Measurements from ENCODE around the gene OR1J4.
"Not testable (repeated sequence)": the region's sequence is repeated elsewhere in the genome, so short reads cannot be mapped to it uniquely, and the experiment has no call there.

The OR1J4 gene, protein sequence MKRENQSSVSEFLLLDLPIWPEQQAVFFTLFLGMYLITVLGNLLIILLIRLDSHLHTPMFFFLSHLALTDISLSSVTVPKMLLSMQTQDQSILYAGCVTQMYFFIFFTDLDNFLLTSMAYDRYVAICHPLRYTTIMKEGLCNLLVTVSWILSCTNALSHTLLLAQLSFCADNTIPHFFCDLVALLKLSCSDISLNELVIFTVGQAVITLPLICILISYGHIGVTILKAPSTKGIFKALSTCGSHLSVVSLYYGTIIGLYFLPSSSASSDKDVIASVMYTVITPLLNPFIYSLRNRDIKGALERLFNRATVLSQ

DNA sequence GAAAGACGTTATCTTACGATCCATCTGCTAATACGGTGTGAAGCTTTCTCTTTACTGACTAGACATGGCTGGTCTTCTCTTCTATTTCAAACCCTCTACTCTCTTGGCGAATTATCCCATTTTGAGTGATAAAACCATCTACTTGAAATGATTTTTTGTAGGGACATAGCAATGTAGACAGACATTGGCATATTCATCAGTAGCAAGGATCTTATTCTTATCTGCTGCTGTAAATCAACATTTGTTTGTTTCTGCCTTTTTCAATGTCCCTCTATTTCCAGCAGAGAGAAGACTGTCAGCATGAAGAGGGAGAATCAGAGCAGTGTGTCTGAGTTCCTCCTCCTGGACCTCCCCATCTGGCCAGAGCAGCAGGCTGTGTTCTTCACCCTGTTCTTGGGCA, at the start of gene OR1J4:
Gene OR1J4 (plus strand): TSS at position 301 of the 400 bp plus-strand sequence. CDS start 0 bp downstream, at position 301.
- DNase-seq = no peak

DNA sequence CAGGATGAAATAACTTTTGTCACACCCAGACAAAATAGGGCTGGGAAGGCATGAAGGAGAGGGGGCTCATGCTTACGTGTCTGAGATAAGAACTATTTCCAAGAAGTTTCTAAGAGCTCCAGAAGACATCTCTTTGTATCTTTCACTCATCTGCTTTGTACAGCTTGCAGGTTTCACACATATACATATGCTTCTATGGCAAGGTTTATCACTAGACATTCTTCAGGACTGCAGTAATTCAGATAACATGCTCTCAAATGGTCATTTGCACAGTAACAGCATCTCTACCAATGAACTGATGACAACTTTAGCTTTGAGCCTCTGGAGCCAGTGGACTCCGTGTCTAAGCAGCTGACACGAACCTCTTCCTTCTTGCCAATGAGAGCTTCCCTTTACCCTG, 44.4 kb upstream of the OR1J4 start:
- no peak for DNase-seq

DNA sequence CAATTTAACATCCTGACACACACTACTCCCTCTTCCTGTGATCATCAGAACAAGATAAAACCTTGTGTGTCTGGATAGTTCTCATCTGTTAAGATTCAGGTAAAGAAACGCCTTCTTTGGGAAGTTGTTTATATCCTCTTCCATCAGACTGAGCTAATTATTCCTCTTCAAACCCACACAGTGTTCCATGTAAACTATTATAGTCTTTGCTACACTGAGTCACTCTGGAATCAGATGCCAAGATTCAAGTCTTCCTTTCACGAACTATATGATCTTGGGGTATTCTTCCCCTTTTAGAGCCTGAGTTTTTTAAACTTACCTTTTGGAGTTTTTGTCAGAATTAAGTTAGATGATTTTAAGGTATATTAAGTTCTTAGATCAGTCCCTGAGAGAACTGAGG, 43.2 kb upstream of the OR1J4 start:
- no peak for DNase-seq

DNA sequence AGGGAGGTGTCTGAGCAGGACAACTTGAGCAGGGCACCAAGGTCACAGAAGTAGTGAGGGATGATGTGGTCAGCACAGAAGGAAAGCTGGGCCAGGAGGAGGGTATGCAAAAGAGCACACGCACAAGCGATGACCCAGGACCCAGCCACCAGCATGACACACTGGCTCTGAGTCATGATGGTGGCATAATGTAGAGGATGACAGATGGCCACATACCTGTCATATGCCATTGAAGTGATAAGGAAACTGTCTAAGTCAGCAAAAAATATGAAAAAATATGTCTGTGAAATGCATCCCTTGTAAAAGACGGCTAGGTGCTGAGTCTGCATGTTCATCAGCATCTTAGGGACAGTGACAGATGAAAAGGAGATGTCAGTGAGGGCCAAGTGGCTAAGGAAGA, 41.6 kb upstream of the OR1J4 start:
- DNase-seq = no peak

DNA sequence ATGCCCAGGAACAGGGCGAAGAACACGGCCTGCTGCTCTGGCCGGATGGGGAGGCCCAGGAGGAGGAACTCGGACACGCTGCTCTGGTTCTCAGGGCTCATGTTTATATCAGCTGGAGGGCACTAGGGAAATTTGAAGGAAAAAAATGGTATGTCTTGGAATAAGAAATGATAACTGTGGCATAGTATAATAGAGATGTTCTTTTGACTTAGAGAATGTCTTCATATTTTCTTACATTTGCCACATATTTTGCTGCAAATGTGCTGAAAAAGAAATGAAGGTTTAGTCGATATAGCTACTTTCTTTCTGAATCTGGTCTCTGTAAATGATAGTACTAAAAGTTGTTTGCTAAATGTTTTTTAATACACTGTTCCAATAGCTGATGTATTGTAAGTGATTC, 41.1 kb upstream of the OR1J4 start, which contains the start of gene OR1J1:
Gene OR1J1 (minus strand): TSS at position 101 of the 400 bp plus-strand sequence. CDS start 0 bp downstream, at position 101.
- no peak for DNase-seq

DNA sequence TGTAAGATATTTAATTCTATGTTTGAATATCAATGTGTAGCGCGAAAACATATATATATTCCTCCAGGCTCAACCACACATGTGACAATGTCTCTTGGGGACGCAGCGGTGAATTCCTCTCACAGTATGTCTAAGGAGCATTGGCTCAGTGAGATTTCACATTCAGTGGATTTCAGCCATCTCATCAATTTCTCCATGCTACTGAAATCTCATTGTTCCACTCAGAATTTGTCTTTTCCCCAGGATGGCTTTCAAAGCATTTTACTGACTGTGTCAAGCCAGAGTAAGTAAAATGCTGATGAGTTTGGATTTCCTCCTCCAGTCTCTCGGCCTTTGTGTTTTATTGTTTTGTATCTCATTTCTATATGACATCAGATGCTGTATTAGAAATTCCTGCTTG, 39.9 kb upstream of the OR1J4 start:
- DNase-seq = no peak

DNA sequence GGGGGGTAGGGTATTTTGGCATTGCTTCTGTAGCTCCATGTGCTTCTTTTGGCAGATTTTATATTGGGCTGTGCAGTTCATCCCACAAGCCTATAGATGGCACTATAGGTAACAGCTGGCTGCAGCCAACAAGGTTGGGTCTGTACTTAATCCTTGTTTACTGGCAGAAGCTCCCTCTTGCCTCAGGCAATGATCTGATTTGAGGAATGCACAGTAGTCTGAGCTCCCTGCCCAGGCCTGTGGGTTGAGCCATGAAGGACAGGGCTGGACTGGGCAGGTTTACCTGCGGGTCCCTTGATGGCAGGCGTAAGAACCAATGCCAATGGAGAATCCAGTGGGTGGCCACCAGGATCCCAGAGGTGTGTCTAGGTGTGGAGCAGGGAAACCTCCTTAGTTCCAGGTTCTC, 20.1 kb upstream of the OR1J4 start:
- peak; percentile 35 to 44 for DNase-seq

DNA sequence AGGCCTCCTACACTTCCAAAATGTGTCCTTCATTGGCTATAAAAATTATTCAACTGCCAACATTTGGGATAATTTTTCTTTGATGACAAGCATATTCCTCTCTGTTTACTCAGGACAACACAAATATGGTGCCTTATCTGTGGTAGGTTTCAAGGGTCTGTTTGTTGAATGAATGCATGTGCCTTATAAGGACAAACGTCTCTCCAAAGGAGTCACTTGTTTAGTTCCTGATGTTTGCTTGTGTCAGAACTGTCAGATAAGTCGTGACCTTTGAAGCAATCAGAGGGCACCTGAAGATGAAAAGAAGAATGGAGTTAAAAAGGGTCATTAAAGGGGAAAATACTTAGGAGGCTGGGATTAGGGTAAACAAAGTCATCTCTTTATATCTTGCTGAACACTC, 12.0 kb upstream of the OR1J4 start:
- no peak for DNase-seq

DNA sequence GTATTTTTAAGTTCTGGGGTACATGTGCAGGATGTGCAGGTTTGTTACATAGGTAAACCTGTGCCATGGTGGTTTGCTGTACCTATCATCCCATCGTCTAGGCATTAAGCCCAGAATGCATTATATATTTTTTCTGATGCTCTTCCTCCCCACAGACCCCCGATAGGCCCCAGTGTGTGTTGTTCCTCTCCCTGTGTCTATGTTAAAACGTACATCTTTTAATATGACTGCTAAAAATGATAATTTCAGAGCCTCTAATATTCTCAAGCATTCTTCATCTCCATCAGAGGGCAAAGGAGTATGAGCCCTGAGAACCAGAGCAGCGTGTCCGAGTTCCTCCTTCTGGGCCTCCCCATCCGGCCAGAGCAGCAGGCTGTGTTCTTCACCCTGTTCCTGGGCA, 8.4 kb upstream of the OR1J4 start, which contains the start of gene OR1J2:
Gene OR1J2 (plus strand): TSS at position 301 of the 400 bp plus-strand sequence. CDS start 0 bp downstream, at position 301.
- no peak for DNase-seq

DNA sequence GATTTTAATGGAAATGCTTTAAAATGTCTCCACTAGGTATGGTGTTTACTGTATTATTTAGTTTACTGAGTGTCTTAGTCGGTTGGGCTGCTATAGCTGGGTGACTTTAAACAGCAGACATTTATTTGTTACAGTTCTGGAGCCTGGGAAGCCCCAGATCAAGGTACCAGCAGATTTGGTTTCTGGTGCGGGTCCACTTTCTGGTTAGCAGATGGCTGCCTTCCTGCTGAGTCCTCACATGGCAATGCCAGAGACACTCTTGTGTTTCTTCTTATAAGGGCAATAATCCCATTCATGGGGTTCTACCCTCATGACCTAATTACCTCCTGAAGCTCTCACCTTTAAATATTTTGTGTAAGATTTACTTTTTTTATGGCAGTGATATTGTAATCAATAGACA, 715 bp upstream of the OR1J4 start:
- no peak for DNase-seq

DNA sequence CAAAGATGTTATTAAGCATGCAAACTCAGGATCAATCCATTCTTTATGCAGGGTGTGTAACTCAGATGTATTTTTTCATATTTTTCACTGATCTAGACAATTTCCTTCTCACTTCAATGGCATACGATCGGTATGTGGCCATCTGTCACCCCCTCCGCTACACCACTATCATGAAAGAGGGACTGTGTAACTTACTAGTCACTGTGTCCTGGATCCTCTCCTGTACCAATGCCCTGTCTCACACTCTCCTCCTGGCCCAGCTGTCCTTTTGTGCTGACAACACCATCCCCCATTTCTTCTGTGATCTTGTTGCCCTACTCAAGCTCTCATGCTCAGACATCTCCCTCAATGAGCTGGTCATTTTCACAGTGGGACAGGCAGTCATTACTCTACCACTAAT, 435 bp downstream of the OR1J4 start:
- DNase-seq = no peak

DNA sequence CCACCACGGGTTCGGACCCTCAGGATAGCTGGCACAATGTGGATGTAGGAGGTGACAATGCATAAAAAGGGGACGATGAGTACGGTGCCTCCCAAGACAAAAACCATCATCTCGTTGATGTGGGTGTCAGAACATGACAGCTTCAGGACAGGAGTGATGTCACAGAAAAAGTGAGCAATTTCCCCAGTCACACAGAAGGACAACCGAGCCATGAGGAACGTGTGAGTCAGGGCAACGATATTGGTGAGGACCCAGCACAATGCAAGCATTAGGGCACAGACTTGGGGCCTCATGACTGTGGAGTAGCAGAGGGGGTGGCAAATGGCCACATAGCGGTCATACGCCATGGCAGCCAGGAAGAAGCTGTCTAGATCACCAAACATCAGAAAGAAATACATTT, 7.7 kb downstream of the OR1J4 start:
- no peak for DNase-seq

DNA sequence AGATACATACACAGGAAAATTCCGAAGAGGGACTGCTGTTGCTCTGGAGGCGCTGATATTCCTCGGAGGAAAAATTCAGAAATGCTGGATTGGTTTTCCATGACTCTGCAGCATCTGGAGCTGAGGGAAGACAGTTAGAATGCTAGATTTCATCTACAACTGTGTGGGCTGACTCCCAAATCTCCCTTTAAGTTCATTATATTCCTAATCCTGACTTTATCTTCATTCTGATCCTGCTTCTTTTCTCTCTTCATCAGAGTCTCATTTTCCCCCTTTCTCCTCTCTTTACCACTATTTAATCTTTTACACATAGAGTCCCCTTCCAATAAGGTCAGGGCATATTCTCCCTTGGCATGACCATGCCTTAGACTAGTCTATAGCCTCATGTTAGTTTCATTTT, 8.3 kb downstream of the OR1J4 start, which contains the start of gene OR1N1:
Gene OR1N1 (minus strand): TSS at position 101 of the 400 bp plus-strand sequence. CDS start 0 bp downstream, at position 101.
- DNase-seq = no peak

DNA sequence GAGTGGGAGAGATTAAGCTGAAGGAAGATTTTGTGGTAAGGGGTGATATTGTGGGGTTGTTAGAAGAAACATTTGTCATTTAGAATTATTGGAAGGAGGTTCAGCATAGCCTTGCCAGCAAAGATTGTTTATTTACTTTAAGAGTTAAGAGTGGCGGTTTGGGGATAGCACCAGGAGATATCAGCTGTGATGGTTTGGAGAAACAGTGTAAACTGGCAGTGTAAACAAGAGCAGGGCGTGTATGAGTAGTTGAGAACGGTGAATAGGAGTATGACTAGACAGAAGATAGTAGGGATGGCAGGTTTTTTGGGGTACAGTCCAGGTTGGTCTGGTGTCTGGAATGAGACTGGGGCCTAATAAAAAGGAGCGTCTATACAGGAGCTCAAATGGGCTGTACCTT, 12.2 kb downstream of the OR1J4 start:
- not testable (repeated sequence) for DNase-seq

DNA sequence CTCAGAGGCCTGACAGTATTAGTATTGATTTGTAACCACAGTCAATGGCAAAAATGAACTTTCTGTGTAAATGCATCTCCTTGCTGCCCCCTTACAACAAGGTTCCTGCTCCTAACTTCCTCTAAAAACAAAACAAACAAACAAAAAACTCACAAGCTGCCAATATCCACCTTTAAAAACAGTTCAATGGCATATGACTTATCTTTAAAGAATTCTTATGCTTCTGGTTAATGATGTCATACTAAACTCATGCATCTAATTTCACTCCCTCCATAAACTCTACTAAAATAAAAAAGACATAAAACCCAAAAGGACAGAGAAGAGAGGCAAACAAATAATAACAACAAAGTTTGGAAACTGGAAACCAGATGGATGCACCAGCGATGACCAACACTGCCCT, 17.2 kb downstream of the OR1J4 start:
- DNase-seq = no peak

DNA sequence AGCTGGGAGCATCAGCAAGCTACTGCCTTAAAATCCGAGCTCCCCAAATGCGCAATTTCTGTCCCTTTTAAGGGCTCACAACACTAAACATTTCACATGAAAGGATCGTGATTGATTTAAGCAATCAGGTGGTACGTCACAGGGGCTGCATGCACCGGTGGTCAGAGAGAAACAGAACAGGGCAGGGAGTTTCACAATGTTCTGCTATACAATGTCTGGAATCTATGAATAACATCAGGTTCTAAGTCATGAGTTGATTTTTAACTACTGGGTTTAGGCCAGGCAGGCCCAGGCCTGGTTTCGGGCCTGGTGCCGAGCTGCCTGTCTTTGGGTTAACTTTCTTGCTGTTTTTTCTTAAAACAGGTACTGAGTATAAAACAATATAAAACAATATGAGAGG, 18.1 kb downstream of the OR1J4 start:
- not testable (repeated sequence) for DNase-seq

DNA sequence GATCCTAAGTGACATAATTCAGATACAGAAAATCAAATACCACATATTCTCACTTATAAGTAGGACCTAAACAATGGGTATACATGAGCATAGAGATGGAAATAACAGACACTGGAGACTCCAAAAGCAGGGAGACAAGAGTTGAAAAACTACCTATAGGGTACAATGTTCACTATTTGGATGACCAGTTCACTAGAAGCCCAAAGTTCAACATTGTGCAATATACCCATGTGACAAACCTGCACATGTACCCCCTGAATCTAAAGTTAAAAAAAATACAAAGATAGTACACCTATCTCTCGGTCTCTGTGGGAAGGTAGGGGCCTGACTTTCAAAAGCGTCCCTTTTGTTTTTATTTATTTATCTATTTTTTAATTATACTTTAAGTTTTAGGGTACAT, 19.8 kb downstream of the OR1J4 start:
- no peak for DNase-seq

DNA sequence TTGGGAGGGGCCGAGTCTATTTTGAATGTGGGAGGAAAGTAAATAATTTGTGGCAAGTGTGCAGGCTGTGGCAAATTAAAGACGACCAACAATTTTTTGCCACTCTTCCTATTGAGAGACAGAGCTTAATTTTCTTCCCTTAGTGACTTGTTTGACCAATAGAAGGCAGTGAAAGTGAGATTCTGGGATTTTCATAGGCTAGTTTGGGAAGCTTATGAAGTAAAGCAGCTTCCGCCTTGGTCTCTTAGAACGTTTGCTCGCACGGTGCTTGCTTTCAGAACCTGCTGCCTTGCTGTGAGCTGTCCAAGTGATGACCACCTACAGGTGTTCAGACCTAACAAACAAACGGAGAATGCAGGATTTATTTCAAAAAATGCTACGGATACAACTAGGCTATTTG, 27.3 kb downstream of the OR1J4 start:
- DNase-seq = no peak

DNA sequence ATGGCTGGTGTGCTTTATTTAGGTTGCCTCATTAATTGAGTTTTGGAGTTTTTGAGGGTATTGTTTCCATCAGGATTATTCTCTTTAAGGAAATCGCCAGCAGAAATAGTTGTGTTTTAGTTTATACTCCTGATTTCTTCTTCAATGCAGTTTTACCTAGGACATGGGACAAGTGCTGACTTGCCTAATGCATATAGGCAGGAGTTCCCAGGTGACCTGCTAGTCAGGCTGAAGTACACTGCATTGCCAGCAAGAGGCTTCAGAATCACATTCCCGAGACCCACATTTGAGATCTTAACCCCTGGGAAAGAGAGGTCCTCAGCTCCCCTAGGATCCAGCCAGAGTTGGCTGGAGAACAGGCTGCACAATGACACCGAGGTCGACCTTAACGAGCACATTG, 32.4 kb downstream of the OR1J4 start:
- no peak for DNase-seq

DNA sequence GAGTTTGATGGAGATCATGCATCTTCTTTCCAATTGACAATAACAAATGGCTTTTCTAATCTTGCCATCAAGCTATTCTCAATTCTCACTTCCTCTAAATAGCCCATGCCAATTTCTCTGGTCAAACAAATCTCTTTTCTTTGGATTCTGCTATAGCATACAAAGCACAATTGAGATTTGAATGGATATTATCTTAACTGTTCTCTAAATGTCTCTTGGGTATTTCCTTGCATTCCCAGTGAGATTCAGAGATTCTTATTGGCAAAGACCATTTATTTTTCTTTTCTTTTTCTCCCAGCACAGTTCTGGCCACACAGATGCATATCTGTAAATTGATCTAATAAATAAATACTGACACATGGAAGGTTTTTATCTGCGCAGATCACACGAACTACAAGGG, 33.9 kb downstream of the OR1J4 start, which contains the start of gene OR1N2:
Gene OR1N2 (plus strand): TSS at position 301 of the 400 bp plus-strand sequence. CDS start 100 bp downstream, outside the sequence.
- DNase-seq = no peak

DNA sequence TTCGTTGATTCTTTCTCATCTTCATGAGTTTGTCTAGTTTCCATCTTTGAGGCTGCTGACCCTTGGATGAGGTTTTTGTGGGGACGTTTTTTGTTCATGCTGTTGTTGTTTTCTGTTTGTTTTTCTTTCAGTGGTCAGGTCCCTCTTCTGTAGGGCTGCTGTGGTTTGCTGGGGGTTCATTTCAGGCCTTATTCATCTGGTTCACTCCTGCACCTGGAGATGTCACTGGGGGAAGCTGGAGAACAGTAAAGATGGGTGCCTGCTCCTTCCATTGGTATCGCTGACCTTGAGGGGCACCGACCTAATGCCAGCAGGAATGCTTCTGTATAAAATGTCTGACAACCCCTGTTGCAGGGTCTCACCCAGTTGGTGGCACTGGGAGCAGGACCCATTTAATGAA, 42.5 kb downstream of the OR1J4 start:
- no peak for DNase-seq

DNA sequence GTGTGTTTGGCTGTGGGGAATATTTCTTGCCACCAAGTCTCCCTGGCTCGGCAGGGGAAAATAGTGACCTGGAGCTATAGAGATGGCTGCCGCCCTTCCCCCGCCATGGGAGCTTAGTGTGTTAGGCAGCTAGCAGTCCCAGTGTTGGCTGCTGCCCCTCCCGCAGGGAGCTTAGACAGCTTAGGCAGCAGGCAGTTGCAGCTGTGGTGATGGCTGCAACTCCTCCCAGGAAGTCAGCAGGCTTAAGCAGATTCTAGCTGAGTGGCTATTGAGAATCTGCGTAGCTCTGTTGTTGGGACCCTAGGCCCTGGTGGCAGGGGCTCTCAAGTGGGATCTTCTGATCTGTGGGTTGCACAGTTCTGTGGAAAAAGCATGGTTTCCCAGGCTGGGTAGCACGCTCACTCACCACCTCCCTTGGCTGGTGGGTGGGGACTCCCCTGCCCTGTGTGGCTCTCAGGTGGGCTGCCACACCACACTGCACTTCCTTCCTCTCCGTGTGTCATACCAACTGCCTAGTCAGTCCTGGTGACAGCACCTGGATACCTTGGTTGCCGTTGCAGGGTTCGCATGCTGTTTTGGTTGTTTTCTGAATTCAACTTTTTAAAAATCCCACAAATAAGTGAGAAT, 43.3 kb downstream of the OR1J4 start:
- DNase-seq = no peak

DNA sequence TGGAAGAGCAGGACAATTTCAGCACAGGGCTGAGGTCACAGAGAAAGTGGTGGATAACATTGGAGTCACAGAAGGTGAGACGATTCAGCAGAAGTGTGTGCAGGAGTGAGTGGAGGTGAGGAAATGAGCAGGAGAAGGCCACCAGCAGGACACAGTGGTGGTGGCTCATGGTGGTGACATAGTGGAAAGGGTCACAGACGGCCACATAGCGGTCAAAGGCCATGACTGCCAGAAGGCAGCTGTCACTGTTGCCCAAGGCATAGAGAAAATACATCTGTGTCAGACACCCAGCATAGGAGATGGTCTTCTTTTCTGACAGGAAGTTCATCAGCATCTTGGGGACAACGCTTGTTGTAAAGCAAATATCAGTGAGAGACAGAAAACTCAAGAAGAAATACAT, 49.0 kb downstream of the OR1J4 start:
- no peak for DNase-seq

Measured in AML-193 (cell line).